Activated T-helper 1 cell treated with anti-CD3 and anti-CD28 coated beads, Interleukin-12 subunit alpha, Interleukin-12 subunit beta, Interleukin-2, Interleukin-4 antibody, amounts not matched to agents 30 ng/mL and 10 ng/mL and 1 ng/mL, durations not matched to agents 14 hours and 24 hours and 36 hours (primary cell): ENCODE data around the gene CAV1. TPM values are rescaled to one million over a fixed set of nuclear protein-coding genes. Genes with fewer than 3 reads are reported as not detected.

Source experiments
- DNase-seq: peaks from one replicate; pipeline ENCODE4 v3.0.0; 2021; ENCODE audit warnings: low spot score
- H3K27ac Mint-ChIP-seq: one replicate; pipeline ENCODE4 v1.8.0; 2021; ENCODE audit warnings: mild to moderate bottlenecking, mixed read lengths
- H3K27me3 Mint-ChIP-seq: one replicate; pipeline ENCODE4 v1.8.0; 2022; ENCODE audit warnings: mild to moderate bottlenecking, moderate library complexity, mixed read lengths; ENCODE audit not compliant: insufficient read depth
- H3K36me3 Mint-ChIP-seq: one replicate; pipeline ENCODE4 v1.8.0; 2021; ENCODE audit warnings: low read depth, mixed read lengths
- H3K4me1 Mint-ChIP-seq: one replicate; pipeline ENCODE4 v1.8.0; 2021; ENCODE audit warnings: low read depth, mixed read lengths
- H3K4me3 Mint-ChIP-seq: one replicate; pipeline ENCODE4 v1.8.0; 2021; ENCODE audit warnings: mild to moderate bottlenecking, moderate library complexity, mixed read lengths
- H3K9me3 Mint-ChIP-seq: one replicate; pipeline ENCODE4 v1.8.0; 2021; ENCODE audit warnings: mixed read lengths
- intact Hi-C: fragments of 100-400 bp; cut with micrococcal nuclease; formaldehyde crosslinking; loops from one replicate; pipeline ENCODE4 v1.15.1; 2024
- total RNA-seq: library from RNA; stranded (reverse); gene quantifications from 2 replicates; pipeline ENCODE4 v1.2.3, GENCODE V29; 2022

The CAV1 gene
- total RNA-seq, 1 donor from 2014 or later: 1.8 TPM

GRCh38 chr7:116544487-116544886, 19.7 kb downstream of the CAV1 start:
- Mint-ChIP-seq H3K4me3 (no peak overlapping the region), H3K9me3 (no peaks in the 10 kb centered on the region), H3K36me3 (no peaks in the 10 kb centered on the region), H3K4me1 (no peaks in the 10 kb centered on the region), H3K27me3 (peaks cover 19% of the 10 kb centered on the region), H3K27ac (no peak overlapping the region)
- intact Hi-C loops: no loop called here
- DNase-seq: no peak

- H3K27me3 Mint-ChIP-seq: peaks cover 16% of the 10 kb centered on the region
- no peak overlapping the region for H3K4me3 Mint-ChIP-seq
- no peaks in the 10 kb centered on the region for H3K36me3 Mint-ChIP-seq
- H3K4me1 Mint-ChIP-seq: no peaks in the 10 kb centered on the region
- H3K27ac Mint-ChIP-seq: no peak overlapping the region
- intact Hi-C loops: no loop called here
- no peak for DNase-seq
- no peaks in the 10 kb centered on the region for H3K9me3 Mint-ChIP-seq
Observed at GRCh38 chr7:116545411-116545993, 20.7 kb downstream of the CAV1 start.

DNA sequence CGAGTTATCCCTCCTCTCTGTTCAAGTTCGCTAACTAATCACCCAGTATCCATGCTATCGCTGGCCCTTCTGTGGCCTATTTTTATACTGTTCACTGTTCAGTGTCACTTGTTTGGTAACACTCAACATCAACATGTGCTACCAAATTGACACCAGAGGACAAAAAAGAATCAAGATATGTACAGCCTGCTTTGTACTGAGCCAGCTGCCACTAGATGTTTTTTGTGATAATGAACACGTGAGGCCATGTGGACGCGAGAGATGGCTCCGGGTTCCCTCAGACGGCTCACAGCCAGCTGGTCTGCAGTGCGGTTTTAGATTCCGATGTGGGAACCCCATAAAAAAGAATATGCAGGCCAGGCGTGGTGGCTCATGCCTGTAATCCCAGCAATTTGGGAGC, 21.2 kb downstream of the CAV1 start:
- Mint-ChIP-seq H3K4me1 (no peaks in the 10 kb centered on the region), H3K27ac (no peak overlapping the region), H3K4me3 (no peak overlapping the region), H3K36me3 (no peaks in the 10 kb centered on the region), H3K27me3 (peaks cover 15% of the 10 kb centered on the region), H3K9me3 (no peaks in the 10 kb centered on the region)
- no peak for DNase-seq
- intact Hi-C loops: no loop called here

DNA sequence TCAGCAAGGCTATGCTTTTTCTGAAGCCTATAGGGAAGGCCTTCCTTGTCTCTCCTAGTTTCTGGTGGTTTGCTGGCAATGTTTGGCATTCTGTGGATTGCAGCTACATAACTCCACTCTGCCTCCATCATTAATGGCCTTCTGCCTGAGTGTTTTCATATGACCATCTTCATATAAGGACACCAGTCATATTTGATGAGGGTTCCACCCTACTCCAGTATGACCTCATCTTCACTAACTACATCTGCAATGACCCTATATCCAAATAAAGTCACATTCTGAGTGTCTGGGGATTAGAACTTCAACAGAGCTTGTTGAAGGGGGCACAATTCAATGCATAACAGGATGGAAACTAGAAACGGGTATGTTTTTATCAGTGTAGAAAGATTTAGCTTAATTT, 22.1 kb downstream of the CAV1 start:
- Mint-ChIP-seq H3K4me3 (no peak overlapping the region), H3K27ac (no peak overlapping the region), H3K4me1 (no peaks in the 10 kb centered on the region), H3K27me3 (peaks cover 13% of the 10 kb centered on the region), H3K36me3 (no peaks in the 10 kb centered on the region), H3K9me3 (no peaks in the 10 kb centered on the region)
- DNase-seq: no peak
- intact Hi-C loops: no loop called here

- Mint-ChIP-seq H3K36me3 (no peaks in the 10 kb centered on the region), H3K27ac (no peak overlapping the region), H3K4me3 (no peak overlapping the region), H3K9me3 (no peaks in the 10 kb centered on the region), H3K27me3 (peaks cover 13% of the 10 kb centered on the region), H3K4me1 (no peaks in the 10 kb centered on the region)
- intact Hi-C loops: no loop called here
- no peak for DNase-seq
Observed at GRCh38 chr7:116547347-116547746, 22.5 kb downstream of the CAV1 start.

- Mint-ChIP-seq H3K27me3 (peaks cover 11% of the 10 kb centered on the region), H3K27ac (no peak overlapping the region), H3K4me3 (no peak overlapping the region), H3K9me3 (no peaks in the 10 kb centered on the region), H3K36me3 (no peaks in the 10 kb centered on the region), H3K4me1 (no peaks in the 10 kb centered on the region)
- intact Hi-C loops: no loop called here
- no peak for DNase-seq
Observed at GRCh38 chr7:116548506-116548905, 23.7 kb downstream of the CAV1 start.

DNA sequence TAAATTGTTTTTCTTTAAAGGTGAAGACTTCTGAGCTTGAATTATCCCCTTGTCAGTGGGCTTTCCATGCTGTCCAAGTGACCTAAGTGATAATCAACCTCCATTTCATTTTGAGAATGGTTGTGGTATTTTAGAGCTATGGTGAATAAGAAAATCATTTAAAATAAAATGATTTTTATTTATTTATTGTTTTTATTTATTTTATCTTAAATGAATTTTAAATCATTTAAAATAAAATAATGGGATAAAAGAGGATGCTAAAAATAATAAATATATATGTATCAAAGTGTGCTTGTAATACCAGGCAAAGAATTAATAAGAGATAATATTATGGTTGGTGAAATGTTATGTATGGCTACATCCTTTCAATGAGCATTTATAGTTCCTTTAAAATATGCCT, 24.5 kb downstream of the CAV1 start:
- intact Hi-C loops: no loop called here
- Mint-ChIP-seq H3K9me3 (no peaks in the 10 kb centered on the region), H3K27me3 (peaks cover 9% of the 10 kb centered on the region), H3K4me1 (no peaks in the 10 kb centered on the region), H3K4me3 (no peak overlapping the region), H3K27ac (no peak overlapping the region), H3K36me3 (no peaks in the 10 kb centered on the region)
- DNase-seq: no peak

GRCh38 chr7:116551692-116552091, 26.9 kb downstream of the CAV1 start:
- H3K9me3 Mint-ChIP-seq: no peaks in the 10 kb centered on the region
- H3K4me3 Mint-ChIP-seq: no peak overlapping the region
- no peak for DNase-seq
- H3K36me3 Mint-ChIP-seq: no peaks in the 10 kb centered on the region
- H3K27me3 Mint-ChIP-seq: peaks cover 11% of the 10 kb centered on the region
- H3K4me1 Mint-ChIP-seq: no peaks in the 10 kb centered on the region
- no peak overlapping the region for H3K27ac Mint-ChIP-seq
- intact Hi-C loops: no loop called here

DNA sequence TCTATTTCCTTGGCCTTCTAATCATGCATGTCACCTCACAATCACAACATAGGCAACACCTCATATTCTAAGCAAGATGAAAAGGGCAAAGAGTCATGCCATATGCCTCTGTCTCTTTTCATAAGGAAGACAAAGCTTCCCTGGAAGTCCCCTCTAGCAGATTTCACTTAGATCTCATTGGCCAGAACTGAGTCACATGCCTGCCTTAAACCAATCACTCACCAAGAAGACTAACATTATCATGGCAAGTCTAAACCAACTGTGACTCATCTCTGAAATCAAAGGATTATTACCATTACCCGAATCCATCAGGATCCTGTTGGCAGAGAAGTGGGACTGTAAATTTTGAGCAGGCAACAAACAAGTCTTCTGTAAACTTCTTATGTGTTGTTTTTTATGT, 27.8 kb downstream of the CAV1 start:
- H3K27ac Mint-ChIP-seq: no peak overlapping the region

GRCh38 chr7:116553168-116553964, 28.5 kb downstream of the CAV1 start:
- intact Hi-C loops: no loop called here
- H3K9me3 Mint-ChIP-seq: no peaks in the 10 kb centered on the region
- H3K4me3 Mint-ChIP-seq: no peak overlapping the region
- H3K4me1 Mint-ChIP-seq: no peaks in the 10 kb centered on the region
- H3K27ac Mint-ChIP-seq: no peak overlapping the region
- peaks cover 13% of the 10 kb centered on the region for H3K27me3 Mint-ChIP-seq
- no peak for DNase-seq
- no peaks in the 10 kb centered on the region for H3K36me3 Mint-ChIP-seq

More for the DNA sequence above, 27.8 kb downstream of the CAV1 start:
- DNase-seq: no peak
- Mint-ChIP-seq H3K36me3 (no peaks in the 10 kb centered on the region), H3K4me1 (no peaks in the 10 kb centered on the region), H3K27me3 (peaks cover 14% of the 10 kb centered on the region), H3K4me3 (no peak overlapping the region), H3K9me3 (no peaks in the 10 kb centered on the region)
- intact Hi-C loops: no loop called here

DNA sequence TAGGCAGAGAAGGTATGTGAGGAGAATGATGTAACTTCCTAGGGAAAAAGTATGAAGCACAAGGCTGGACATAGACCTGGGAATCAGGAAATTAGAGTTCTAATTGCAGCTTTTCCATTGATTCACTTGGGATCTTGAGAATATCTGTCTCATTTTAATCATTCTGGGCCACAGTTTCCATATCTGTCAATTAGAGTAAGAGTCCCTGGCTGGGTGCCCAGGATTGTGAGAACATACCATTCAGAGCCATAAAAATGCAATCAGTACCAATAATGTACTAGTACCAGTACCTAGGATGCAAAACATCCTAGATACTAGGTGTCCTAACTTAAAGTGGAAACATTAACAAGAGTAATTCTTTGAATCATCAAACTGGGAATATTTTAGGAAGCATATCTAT, 29.6 kb downstream of the CAV1 start:
- no peak for DNase-seq
- no peak overlapping the region for H3K27ac Mint-ChIP-seq
- no peaks in the 10 kb centered on the region for H3K4me1 Mint-ChIP-seq
- no peak overlapping the region for H3K4me3 Mint-ChIP-seq
- H3K9me3 Mint-ChIP-seq: no peaks in the 10 kb centered on the region
- intact Hi-C loops: no loop called here
- no peaks in the 10 kb centered on the region for H3K36me3 Mint-ChIP-seq
- H3K27me3 Mint-ChIP-seq: peaks cover 13% of the 10 kb centered on the region

- DNase-seq: no peak
- no peaks in the 10 kb centered on the region for H3K36me3 Mint-ChIP-seq
- no peaks in the 10 kb centered on the region for H3K4me1 Mint-ChIP-seq
- intact Hi-C loops: no loop called here
- no peak overlapping the region for H3K27ac Mint-ChIP-seq
- no peaks in the 10 kb centered on the region for H3K9me3 Mint-ChIP-seq
- H3K4me3 Mint-ChIP-seq: no peak overlapping the region
- H3K27me3 Mint-ChIP-seq: peaks cover 13% of the 10 kb centered on the region
Observed at GRCh38 chr7:116554911-116555310, 30.1 kb downstream of the CAV1 start.

- Mint-ChIP-seq H3K36me3 (no peaks in the 10 kb centered on the region), H3K4me1 (no peaks in the 10 kb centered on the region), H3K27ac (no peak overlapping the region), H3K9me3 (no peaks in the 10 kb centered on the region), H3K27me3 (peaks cover 13% of the 10 kb centered on the region), H3K4me3 (no peak overlapping the region)
- DNase-seq: no peak
- intact Hi-C loops: no loop called here
Observed at GRCh38 chr7:116557066-116557585, 32.3 kb downstream of the CAV1 start.
